Neural cell (in vitro differentiated cells): ENCODE data around the gene WNT4. TPM values are rescaled to one million over a fixed set of nuclear protein-coding genes. Genes with fewer than 3 reads are reported as not detected.
A peak's percentile ranks its signal among the peaks of the same experiment; 100 is the strongest.

ENCODE experiments used
- H2AFZ ChIP-seq: fragments of 200-600, 300-800 bp; sonication (generic), shearing (Covaris generic); 2 replicates; pipeline ENCODE4 v1.6.0; 2014; ENCODE audit warnings: low read depth, mild to moderate bottlenecking, antibody characterized with exemption, low read length, moderate library complexity
- H3F3A ChIP-seq: fragments of 200-600 bp; shearing (Covaris generic); 2 replicates; pipeline ENCODE4 v1.6.1; 2016; ENCODE audit warnings: mild to moderate bottlenecking, moderate library complexity, mixed read lengths, antibody characterized with exemption, low read length; ENCODE audit not compliant: insufficient read depth, poor library complexity, severe bottlenecking
- H3K27ac ChIP-seq: fragments of 200-600, 300-800 bp; sonication (generic), shearing (Covaris generic); 2 replicates; pipeline ENCODE4 v1.5.1; 2014; ENCODE audit warnings: mild to moderate bottlenecking, low read length, moderate library complexity
- H3K27me3 ChIP-seq: fragments of 300-800, 200-600 bp; sonication (generic), shearing (Covaris generic); 2 replicates; pipeline ENCODE4 v1.6.0; 2014; ENCODE audit warnings: mild to moderate bottlenecking, low read depth, low read length, moderate library complexity; ENCODE audit not compliant: insufficient read depth
- H3K36me3 ChIP-seq: fragments of 300-800, 200-600 bp; sonication (generic), shearing (Covaris generic); 2 replicates; pipeline ENCODE4 v1.5.1; 2014; ENCODE audit warnings: mild to moderate bottlenecking, antibody characterized with exemption, low read length, moderate library complexity; ENCODE audit not compliant: insufficient read depth
- H3K4me2 ChIP-seq: fragments of 300-800, 200-600 bp; sonication (generic), shearing (Covaris generic); 2 replicates; pipeline ENCODE4 v1.6.0; 2014; ENCODE audit warnings: mild to moderate bottlenecking, low read length
- H3K4me3 ChIP-seq: fragments of 300-800, 200-600 bp; sonication (generic), shearing (Covaris generic); 2 replicates; pipeline ENCODE4 v1.5.1; 2014; ENCODE audit warnings: mild to moderate bottlenecking, low read length, moderate library complexity
- H3K79me2 ChIP-seq: fragments of 200-600 bp; shearing (Covaris generic); replicated peaks from 2 replicates; pipeline ENCODE4 v1.6.0; 2014; ENCODE audit warnings: mild to moderate bottlenecking, low read length, moderate library complexity; ENCODE audit not compliant: insufficient read depth
- H3K9ac ChIP-seq: fragments of 300-800, 200-600 bp; sonication (generic), shearing (Covaris generic); 2 replicates; pipeline ENCODE4 v1.6.1; 2016; ENCODE audit warnings: mild to moderate bottlenecking, low read length, mixed read lengths
- H3K9me2 ChIP-seq: fragments of 200-600 bp; shearing (Covaris generic); 2 replicates; pipeline ENCODE4 v1.6.1; 2016; ENCODE audit warnings: mild to moderate bottlenecking, low read length, mixed read lengths; ENCODE audit not compliant: insufficient read depth
- H3K9me3 ChIP-seq: fragments of 200-600, 300-800 bp; sonication (generic), shearing (Covaris generic); 2 replicates; pipeline ENCODE4 v1.6.1; 2016; ENCODE audit warnings: mild to moderate bottlenecking, mixed run types, low read length, moderate library complexity, mixed read lengths
- H4K20me1 ChIP-seq: fragments of 200-600 bp; shearing (Covaris generic); 2 replicates; pipeline ENCODE4 v1.6.1; 2016; ENCODE audit warnings: mild to moderate bottlenecking, mixed run types; ENCODE audit not compliant: insufficient read depth
- CTCF ChIP-seq: fragments of 450-650 bp; IDR thresholded peaks from 2 replicates; pipeline ENCODE4 v1.5.1; 2014; ENCODE audit warnings: antibody characterized with exemption, mild to moderate bottlenecking, moderate library complexity; ENCODE audit not compliant: poor library complexity, severe bottlenecking
- EP300 ChIP-seq: fragments of 450-650 bp; conservative IDR thresholded peaks from 2 replicates; pipeline ENCODE4 v1.6.1; 2014; ENCODE audit warnings: antibody characterized with exemption, mild to moderate bottlenecking, moderate library complexity; ENCODE audit not compliant: poor library complexity, severe bottlenecking
- EZH2 ChIP-seq: fragments of 200-600, 300-800 bp; shearing (Covaris generic), sonication (generic); IDR thresholded peaks from 2 replicates; pipeline ENCODE4 v1.6.1; 2014; ENCODE audit warnings: antibody characterized with exemption, low read length, borderline replicate concordance, mild to moderate bottlenecking; ENCODE audit not compliant: insufficient read depth, poor library complexity, severe bottlenecking
- MXI1 ChIP-seq: fragments of 450-650 bp; conservative IDR thresholded peaks from 2 replicates; pipeline ENCODE4 v1.6.1; 2014; ENCODE audit warnings: antibody characterized with exemption, mild to moderate bottlenecking; ENCODE audit not compliant: poor library complexity, severe bottlenecking
- POLR2AphosphoS5 ChIP-seq: IDR thresholded peaks from 2 replicates; pipeline ENCODE4 v1.6.1; 2012
- RAD21 ChIP-seq: fragments of 450-650 bp; conservative IDR thresholded peaks from 2 replicates; pipeline ENCODE4 v1.6.1; 2014; ENCODE audit warnings: antibody characterized with exemption, mild to moderate bottlenecking, moderate library complexity
- REST ChIP-seq: IDR thresholded peaks from 2 replicates; pipeline ENCODE4 v1.6.1; 2012; ENCODE audit warnings: borderline replicate concordance
- SMC3 ChIP-seq: fragments of 450-650 bp; conservative IDR thresholded peaks from 2 replicates; pipeline ENCODE4 v1.6.1; 2014; ENCODE audit warnings: antibody characterized with exemption, mild to moderate bottlenecking, moderate library complexity; ENCODE audit not compliant: poor library complexity
- TAF1 ChIP-seq: IDR thresholded peaks from 2 replicates; pipeline ENCODE4 v1.6.1; 2012; ENCODE audit warnings: low read depth
- polyA plus RNA-seq: library from polyadenylated mRNA; depleted of rRNA; stranded (reverse); fragments of >200 nt; gene quantifications from 2 replicates; pipeline ENCODE4 v1.2.3, GENCODE V29; 2014

The WNT4 gene
- polyA plus RNA-seq, 1 donor from 2014 or later, result 5.1 TPM

GRCh38 chr1:22186311-22186710 lies 43.4 kb upstream of the WNT4 start:
- no peaks in the 10 kb centered on the region for H3K36me3 ChIP-seq
- H3K9me2 ChIP-seq, result no peaks in the 10 kb centered on the region
- no peak overlapping the region for H3K9ac ChIP-seq
- TF ChIP-seq REST (no peak), EZH2 (no peak), TAF1 (no peak), SMC3 (no peak), EP300 (no peak), RAD21 (no peak), CTCF (no peak), POLR2AphosphoS5 (no peak), MXI1 (no peak)
- no peaks in the 10 kb centered on the region for H3K9me3 ChIP-seq
- no peaks in the 10 kb centered on the region for H3K27me3 ChIP-seq
- H4K20me1 ChIP-seq, result no peaks in the 10 kb centered on the region
- H3F3A ChIP-seq, result no peaks in the 10 kb centered on the region
- no peak overlapping the region for H2AFZ ChIP-seq
- H3K4me3 ChIP-seq, result no peak overlapping the region
- no peaks in the 10 kb centered on the region for H3K79me2 ChIP-seq
- H3K4me2 ChIP-seq, result no peak overlapping the region
- no peak overlapping the region for H3K27ac ChIP-seq

GRCh38 chr1:22184892-22185612 lies 42.2 kb upstream of the WNT4 start:
- Histone ChIP-seq H3K9ac (no peak overlapping the region), H3K4me2 (no peak overlapping the region), H3K36me3 (no peaks in the 10 kb centered on the region), H3K27ac (peak overlapping the region; percentile 29), H3K9me2 (no peaks in the 10 kb centered on the region), H3K79me2 (no peaks in the 10 kb centered on the region), H3F3A (no peaks in the 10 kb centered on the region), H3K9me3 (no peaks in the 10 kb centered on the region), H4K20me1 (no peaks in the 10 kb centered on the region), H3K27me3 (no peaks in the 10 kb centered on the region), H2AFZ (no peak overlapping the region), H3K4me3 (no peak overlapping the region)
- TF ChIP-seq RAD21 (no peak), EP300 (peak; percentile 52)
